Measurements from ENCODE around the gene AGO1. TPM values are rescaled to one million over a fixed set of nuclear protein-coding genes. Genes with fewer than 3 reads are reported as not detected.

AGO1 gene
- total and polyA plus RNA-seq, 2 of the 13 experiments (the other 11 are each of a cell fraction or from before 2014, with no cell fraction given): 9.2 to 18.6 TPM

DNA sequence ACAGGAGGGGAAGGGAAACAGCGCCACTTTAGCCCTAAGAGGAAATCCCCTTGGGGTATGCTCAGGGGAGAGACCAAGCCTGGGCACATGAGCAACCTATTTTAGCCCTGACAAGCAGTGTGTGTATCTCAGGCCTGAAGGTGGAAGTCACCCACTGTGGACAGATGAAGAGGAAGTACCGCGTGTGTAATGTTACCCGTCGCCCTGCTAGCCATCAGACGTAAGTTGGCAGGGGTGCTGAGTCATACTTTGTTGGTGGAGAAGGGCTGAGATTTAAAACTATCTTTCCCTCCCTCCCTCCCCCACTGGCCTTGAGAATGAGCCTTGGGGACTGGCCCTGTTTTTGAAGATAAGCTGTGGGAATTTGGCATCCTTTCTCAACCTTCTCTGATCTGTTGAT lies 11.2 kb downstream of the AGO1 start:
- no peak overlapping the region for H2AFZ ChIP-seq (ENCODE audit: low read length)
- 0 out of 2 replicates have a peak, but pooled peaks cover 2% of the 10 kb centered on the region for H4K20me1 ChIP-seq (ENCODE audit: insufficient read depth, low read length)
- FAIRE-seq (no peak), DNase-seq (ENCODE audit: low spot score) (no peak), ATAC-seq (no peak)
- no peaks in the 10 kb centered on the region for H3K27me3 ChIP-seq (ENCODE audit: control insufficient read depth in 1 of 2, insufficient read depth in 2 of 2, low read length in 2 of 2)
- intact Hi-C loops (cut with micrococcal nuclease; ENCODE audit: unreplicated experiment): no loop called here
- H3K4me2 ChIP-seq (ENCODE audit: low read depth, low read length): no peak overlapping the region
- no peak overlapping the region for H3K4me3 ChIP-seq (replicated peaks in 1 of 3; ENCODE audit: insufficient read depth in 1 of 3, low read depth in 2 of 3, low read length in 3 of 3)
- POLR2A ChIA-PET: no interaction called here
- no peaks in the 10 kb centered on the region for H3K79me2 ChIP-seq (ENCODE audit: insufficient read depth, low read length)
- H3K36me3 ChIP-seq (replicated peaks in 1 of 2; ENCODE audit: control insufficient read depth in 1 of 2, insufficient read depth in 2 of 2, low read length in 2 of 2): peaks cover 15 to 66% of the 10 kb centered on the region in 2 experiments
- no peaks in the 10 kb centered on the region for H3K9me3 ChIP-seq (ENCODE audit: low read length)
- no TSS peak for BruUV-seq (replicated peaks)
- no peak overlapping the region for H3K9ac ChIP-seq (ENCODE audit: insufficient read depth, low read depth, low read length)
- TF ChIP-seq, protein P1, sequence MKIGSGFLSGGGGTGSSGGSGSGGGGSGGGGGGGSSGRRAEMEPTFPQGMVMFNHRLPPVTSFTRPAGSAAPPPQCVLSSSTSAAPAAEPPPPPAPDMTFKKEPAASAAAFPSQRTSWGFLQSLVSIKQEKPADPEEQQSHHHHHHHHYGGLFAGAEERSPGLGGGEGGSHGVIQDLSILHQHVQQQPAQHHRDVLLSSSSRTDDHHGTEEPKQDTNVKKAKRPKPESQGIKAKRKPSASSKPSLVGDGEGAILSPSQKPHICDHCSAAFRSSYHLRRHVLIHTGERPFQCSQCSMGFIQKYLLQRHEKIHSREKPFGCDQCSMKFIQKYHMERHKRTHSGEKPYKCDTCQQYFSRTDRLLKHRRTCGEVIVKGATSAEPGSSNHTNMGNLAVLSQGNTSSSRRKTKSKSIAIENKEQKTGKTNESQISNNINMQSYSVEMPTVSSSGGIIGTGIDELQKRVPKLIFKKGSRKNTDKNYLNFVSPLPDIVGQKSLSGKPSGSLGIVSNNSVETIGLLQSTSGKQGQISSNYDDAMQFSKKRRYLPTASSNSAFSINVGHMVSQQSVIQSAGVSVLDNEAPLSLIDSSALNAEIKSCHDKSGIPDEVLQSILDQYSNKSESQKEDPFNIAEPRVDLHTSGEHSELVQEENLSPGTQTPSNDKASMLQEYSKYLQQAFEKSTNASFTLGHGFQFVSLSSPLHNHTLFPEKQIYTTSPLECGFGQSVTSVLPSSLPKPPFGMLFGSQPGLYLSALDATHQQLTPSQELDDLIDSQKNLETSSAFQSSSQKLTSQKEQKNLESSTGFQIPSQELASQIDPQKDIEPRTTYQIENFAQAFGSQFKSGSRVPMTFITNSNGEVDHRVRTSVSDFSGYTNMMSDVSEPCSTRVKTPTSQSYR (CRISPR knock-in tag; IDR thresholded peaks at IDR 0.05; ENCODE audit: borderline replicate concordance): no peak
- H3K27ac ChIP-seq (ENCODE audit: extremely low read length, insufficient read depth, low read length): no peak overlapping the region
- CTCF ChIA-PET (ENCODE audit: low intra/inter-chr PET ratio, low total read pairs): no interaction called here
- 98% methylated on average over 6 of the region's 6 CpGs for WGBS (ENCODE audit: low lambda C conversion rate)
- in situ Hi-C loops (cut with HindIII; ENCODE audit: extremely low pct_ligation_motif_present, low pct_unique_long_range_greater_than_20kb): no loop called here
- peaks cover 1% of the 10 kb centered on the region; the same call in 1 of the 2 replicates for H3K4me1 ChIP-seq (ENCODE audit: insufficient read depth, low read length)

DNA sequence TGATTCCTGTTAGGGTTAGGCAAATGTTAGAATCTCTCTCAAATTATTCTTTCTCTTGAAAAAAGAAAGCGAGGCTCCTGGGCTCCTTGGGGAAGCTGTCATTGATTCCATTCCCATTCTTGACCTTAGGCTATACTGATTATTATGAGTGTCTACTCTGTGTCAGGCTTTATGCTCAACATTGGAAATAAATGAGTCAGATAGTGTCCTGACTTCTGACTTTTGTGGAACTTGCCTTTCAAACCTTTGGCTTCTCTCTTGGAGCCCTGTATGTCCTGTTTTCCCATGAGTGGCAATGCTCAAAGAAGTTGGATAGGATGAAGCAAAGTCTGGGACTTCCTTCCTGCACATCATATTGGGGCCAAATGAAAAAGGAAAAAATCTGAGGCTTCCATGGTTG lies 11.6 kb downstream of the AGO1 start:
- H3K27ac ChIP-seq (ENCODE audit: extremely low read length, insufficient read depth, low read length): no peak overlapping the region
- no peak overlapping the region for H3K4me3 ChIP-seq (replicated peaks in 1 of 3; ENCODE audit: insufficient read depth in 1 of 3, low read depth in 2 of 3, low read length in 3 of 3)
- no TSS peak for BruUV-seq (replicated peaks)
- DNase-seq (ENCODE audit: low spot score): no peak
- ATAC-seq: no peak
- 91% methylated on average over 1 of the region's 1 CpG for WGBS (ENCODE audit: low lambda C conversion rate)
- H3K4me1 ChIP-seq (ENCODE audit: insufficient read depth, low read length): peaks cover 6% of the 10 kb centered on the region
- H3K27me3 ChIP-seq (ENCODE audit: control insufficient read depth in 1 of 2, insufficient read depth in 2 of 2, low read length in 2 of 2): no peaks in the 10 kb centered on the region
- intact Hi-C loops (cut with micrococcal nuclease; ENCODE audit: unreplicated experiment): no loop called here
- H3K9me3 ChIP-seq (ENCODE audit: low read length): no peaks in the 10 kb centered on the region
- H4K20me1 ChIP-seq (ENCODE audit: insufficient read depth, low read length): 0 out of 2 replicates have a peak, but pooled peaks cover 2% of the 10 kb centered on the region
- H3K9ac ChIP-seq (ENCODE audit: insufficient read depth, low read depth, low read length): no peak overlapping the region
- FAIRE-seq: no peak
- in situ Hi-C loops (cut with HindIII; ENCODE audit: extremely low pct_ligation_motif_present, low pct_unique_long_range_greater_than_20kb): no loop called here
- ChIA-PET CTCF (ENCODE audit: low intra/inter-chr PET ratio, low total read pairs) (no interaction called here), POLR2A (no interaction called here)
- no peak overlapping the region for H2AFZ ChIP-seq (ENCODE audit: low read length)
- H3K79me2 ChIP-seq (ENCODE audit: insufficient read depth, low read length): no peaks in the 10 kb centered on the region
- H3K4me2 ChIP-seq (ENCODE audit: low read depth, low read length): no peak overlapping the region
- H3K36me3 ChIP-seq (replicated peaks in 1 of 2; ENCODE audit: control insufficient read depth in 1 of 2, insufficient read depth in 2 of 2, low read length in 2 of 2): peaks cover 15 to 64% of the 10 kb centered on the region in 2 experiments
- TF ChIP-seq ZNF292 (CRISPR knock-in tag; IDR thresholded peaks at IDR 0.05; ENCODE audit: borderline replicate concordance, low read depth) (no peak), CENPX (CRISPR knock-in tag; IDR thresholded peaks at IDR 0.05) (no peak), HNRNPUL1 (IDR thresholded peaks at IDR 0.05; ENCODE audit: low read depth, low read length) (no peak), KMT2A (CRISPR knock-in tag; IDR thresholded peaks at IDR 0.05) (no peak), PHB2 (IDR thresholded peaks at IDR 0.05; ENCODE audit: partially characterized antibody) (no peak), BRCA1 (CRISPR knock-in tag; IDR thresholded peaks at IDR 0.05) (no peak), MEIS1 (CRISPR knock-in tag; IDR thresholded peaks at IDR 0.05; ENCODE audit: borderline replicate concordance) (no peak)
- TF ChIP-seq, protein P2, sequence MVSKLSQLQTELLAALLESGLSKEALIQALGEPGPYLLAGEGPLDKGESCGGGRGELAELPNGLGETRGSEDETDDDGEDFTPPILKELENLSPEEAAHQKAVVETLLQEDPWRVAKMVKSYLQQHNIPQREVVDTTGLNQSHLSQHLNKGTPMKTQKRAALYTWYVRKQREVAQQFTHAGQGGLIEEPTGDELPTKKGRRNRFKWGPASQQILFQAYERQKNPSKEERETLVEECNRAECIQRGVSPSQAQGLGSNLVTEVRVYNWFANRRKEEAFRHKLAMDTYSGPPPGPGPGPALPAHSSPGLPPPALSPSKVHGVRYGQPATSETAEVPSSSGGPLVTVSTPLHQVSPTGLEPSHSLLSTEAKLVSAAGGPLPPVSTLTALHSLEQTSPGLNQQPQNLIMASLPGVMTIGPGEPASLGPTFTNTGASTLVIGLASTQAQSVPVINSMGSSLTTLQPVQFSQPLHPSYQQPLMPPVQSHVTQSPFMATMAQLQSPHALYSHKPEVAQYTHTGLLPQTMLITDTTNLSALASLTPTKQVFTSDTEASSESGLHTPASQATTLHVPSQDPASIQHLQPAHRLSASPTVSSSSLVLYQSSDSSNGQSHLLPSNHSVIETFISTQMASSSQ (IDR thresholded peaks at IDR 0.05; ENCODE audit: low read depth): no peak
- TF ChIP-seq, protein P2 (CRISPR knock-in tag; IDR thresholded peaks at IDR 0.05; ENCODE audit: borderline replicate concordance): no peak
- TF ChIP-seq, protein P3, sequence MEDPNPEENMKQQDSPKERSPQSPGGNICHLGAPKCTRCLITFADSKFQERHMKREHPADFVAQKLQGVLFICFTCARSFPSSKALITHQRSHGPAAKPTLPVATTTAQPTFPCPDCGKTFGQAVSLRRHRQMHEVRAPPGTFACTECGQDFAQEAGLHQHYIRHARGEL (CRISPR knock-in tag; IDR thresholded peaks at IDR 0.05): no peak
